Middle frontal gyrus (tissue), 1 donor: ENCODE measurements around the gene RHOBTB3.

Experiments used
- DNase-seq: peaks from one replicate; pipeline ENCODE4 v3.0.0-alpha.2; 2015; ENCODE audit warnings: low spot score; ENCODE audit errors: extremely low spot score

Gene RHOBTB3

GRCh38 chr5:95761771-95762651 is 30.9 kb downstream of the RHOBTB3 start:
- DNase-seq: no peak

GRCh38 chr5:95762652-95763041 is 31.5 kb downstream of the RHOBTB3 start:
- no peak for DNase-seq

- no peak for DNase-seq
Observed at GRCh38 chr5:95763941-95764340, 32.8 kb downstream of the RHOBTB3 start.

- no peak for DNase-seq
Observed at GRCh38 chr5:95768731-95769130, 37.6 kb downstream of the RHOBTB3 start.

GRCh38 chr5:95770830-95771708 is 39.9 kb downstream of the RHOBTB3 start:
- DNase-seq: no peak

GRCh38 chr5:95771892-95772291 is 40.8 kb downstream of the RHOBTB3 start:
- DNase-seq: no peak

- no peak for DNase-seq
Observed at GRCh38 chr5:95773335-95774059, 42.4 kb downstream of the RHOBTB3 start.

GRCh38 chr5:95777441-95777840 is 46.3 kb downstream of the RHOBTB3 start:
- no peak for DNase-seq

- no peak for DNase-seq
Observed at GRCh38 chr5:95778713-95779436, 47.7 kb downstream of the RHOBTB3 start.

- DNase-seq: no peak
Observed at GRCh38 chr5:95779611-95780010, 48.5 kb downstream of the RHOBTB3 start.

GRCh38 chr5:95780597-95780996 is 49.5 kb downstream of the RHOBTB3 start:
- no peak for DNase-seq

- peak; percentile 65 for DNase-seq
Observed at GRCh38 chr5:95781101-95781583, 50.0 kb downstream of the RHOBTB3 start.

GRCh38 chr5:95782181-95782580 is 51.0 kb downstream of the RHOBTB3 start:
- no peak for DNase-seq

GRCh38 chr5:95783661-95784060 is 52.5 kb downstream of the RHOBTB3 start:
- DNase-seq: no peak

- DNase-seq: no peak
Observed at GRCh38 chr5:95784514-95785302, 53.6 kb downstream of the RHOBTB3 start.

- DNase-seq: no peak
Observed at GRCh38 chr5:95786821-95787418, 55.8 kb downstream of the RHOBTB3 start.

GRCh38 chr5:95788493-95788892 is 57.4 kb downstream of the RHOBTB3 start:
- DNase-seq: no peak

GRCh38 chr5:95791751-95792150 is 60.6 kb downstream of the RHOBTB3 start:
- no peak for DNase-seq

- no peak for DNase-seq
Observed at GRCh38 chr5:95794070-95794516, 63.0 kb downstream of the RHOBTB3 start.
